NCI-H146 treated with DMSO at 0.1 percent for 48 hours (cell line): ENCODE results near the gene IBA57.
"Not testable (repeated sequence)": the region's sequence is repeated elsewhere in the genome, so short reads cannot be mapped to it uniquely, and the experiment has no call there.

Experiments
- DNase-seq: peaks from one replicate; lab custom pipeline; 2025; ENCODE audit not compliant: unreplicated experiment; lab: John Stamatoyannopoulos, UW

The IBA57 gene

DNA sequence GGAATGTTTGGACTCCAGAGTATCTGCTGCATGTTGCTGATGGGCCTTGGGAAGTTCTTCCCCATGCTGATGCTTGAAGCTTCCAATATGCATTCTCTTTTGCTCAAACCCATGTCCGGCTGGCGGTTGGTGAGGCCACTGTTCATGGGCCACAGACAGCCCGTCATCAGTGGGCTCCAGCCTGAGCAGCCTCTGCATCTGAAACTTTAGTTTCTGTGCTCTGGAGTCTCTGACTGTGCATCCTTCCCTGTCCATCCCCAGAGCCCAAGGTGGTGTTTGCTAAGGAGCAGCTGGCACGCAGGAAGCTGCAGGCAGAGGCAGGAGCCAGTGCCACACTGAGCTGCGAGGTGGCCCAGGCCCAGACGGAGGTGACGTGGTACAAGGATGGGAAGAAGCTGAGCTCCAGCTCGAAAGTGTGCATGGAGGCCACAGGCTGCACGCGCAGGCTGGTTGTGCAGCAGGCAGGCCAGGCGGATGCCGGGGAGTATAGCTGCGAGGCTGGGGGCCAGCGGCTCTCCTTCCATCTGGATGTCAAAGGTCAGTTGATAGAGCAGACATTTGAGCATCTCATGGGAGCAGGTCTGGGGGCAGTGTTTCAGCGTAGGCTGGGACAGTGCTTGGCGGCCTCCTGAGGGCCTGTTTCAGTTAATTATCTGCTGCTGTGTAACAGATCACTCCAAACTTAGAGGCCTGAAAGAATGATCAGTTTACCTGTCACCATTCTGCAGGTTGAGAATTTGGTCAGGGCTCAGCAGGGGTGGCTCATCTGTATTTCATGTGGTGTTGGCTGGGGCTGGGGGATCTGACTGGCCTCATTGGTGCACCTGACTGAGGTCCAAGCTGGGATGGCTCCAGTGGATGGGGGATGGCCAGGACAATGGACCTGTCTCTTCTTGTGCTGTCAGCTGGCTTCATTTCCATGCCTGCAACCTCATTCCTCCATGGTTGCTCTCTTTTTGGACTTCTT lies 58.9 kb downstream of the IBA57 start:
- no peak for DNase-seq

DNA sequence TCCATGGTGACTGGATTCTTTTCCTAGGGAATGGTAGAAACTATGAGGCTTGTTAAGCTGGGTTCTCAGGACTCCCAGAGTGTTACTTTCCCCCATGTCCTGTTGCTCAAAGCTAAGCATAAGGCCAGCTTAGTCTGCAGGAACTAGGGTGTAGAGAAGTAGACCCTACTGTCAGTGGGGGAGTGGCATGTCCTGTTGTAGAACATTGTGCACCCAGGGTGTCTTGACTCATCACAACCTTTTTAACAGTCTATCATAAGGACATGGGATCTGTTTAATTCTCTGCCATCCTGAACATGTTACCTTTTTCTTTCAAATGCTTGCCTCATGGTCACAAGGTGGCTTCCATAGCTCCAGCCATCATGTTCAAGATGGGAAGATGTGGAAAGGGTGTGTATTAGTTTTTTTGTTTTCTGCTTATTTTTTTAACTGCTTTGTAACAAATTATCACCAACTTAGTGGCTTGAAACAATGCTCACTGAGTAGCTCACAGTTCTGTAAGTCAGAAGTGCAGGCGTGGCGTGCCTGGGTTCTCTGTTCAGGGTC lies 59.6 kb downstream of the IBA57 start:
- no peak for DNase-seq

DNA sequence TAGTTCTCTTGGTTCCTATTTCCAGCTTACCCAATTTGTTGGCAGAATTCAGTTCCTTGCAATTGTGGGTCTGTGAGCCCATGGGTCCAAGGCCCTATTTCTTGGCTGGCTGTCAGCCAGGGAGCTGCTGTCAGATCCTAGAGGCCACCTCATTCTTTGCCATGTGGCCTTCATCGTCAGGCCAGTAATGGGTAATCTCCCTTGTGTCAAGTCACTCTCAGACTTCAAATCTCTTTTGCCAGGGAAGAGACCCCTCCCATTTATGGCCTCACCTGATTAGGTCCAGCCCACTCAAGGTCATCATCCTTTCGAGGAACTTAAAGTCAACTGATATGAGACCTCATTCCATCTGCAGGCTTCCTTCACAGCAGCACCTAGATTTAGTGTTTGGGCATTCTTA lies 60.1 kb downstream of the IBA57 start:
- DNase-seq: no peak

DNA sequence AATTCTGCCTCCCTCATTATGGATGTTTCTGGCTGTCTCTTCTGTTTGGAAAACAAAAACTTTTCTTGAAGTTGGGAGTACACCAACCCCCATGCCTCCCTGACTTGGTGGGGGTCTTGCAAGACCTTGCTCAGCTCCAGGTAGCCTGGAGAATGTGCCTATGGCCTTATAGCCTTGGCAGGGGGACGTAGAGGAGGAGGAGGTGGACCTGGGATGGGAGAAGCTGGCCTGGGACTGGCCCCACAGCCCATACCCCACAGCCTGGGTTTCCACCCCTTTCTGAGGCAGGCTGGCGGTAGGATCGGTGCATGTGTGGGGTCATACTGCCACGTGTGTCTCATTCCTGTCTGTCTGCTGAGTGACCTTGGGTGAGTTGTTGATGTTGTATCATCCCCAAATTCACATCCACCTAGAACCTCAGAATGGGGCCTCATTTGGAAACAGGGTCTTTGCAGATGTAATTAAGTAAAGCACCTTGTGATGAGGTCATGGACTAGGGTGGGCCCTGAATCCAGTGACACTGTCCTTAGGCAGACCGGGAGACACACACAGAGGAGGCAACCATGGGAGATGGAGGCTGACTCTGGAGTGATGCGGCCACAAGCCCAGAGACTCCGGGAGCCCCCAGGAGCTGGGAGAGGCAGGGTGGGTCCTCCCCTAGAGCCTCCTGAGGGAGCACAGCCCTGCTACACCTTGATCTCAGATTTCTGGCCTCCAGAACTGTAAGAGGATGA lies 60.7 kb downstream of the IBA57 start:
- DNase-seq: no peak

DNA sequence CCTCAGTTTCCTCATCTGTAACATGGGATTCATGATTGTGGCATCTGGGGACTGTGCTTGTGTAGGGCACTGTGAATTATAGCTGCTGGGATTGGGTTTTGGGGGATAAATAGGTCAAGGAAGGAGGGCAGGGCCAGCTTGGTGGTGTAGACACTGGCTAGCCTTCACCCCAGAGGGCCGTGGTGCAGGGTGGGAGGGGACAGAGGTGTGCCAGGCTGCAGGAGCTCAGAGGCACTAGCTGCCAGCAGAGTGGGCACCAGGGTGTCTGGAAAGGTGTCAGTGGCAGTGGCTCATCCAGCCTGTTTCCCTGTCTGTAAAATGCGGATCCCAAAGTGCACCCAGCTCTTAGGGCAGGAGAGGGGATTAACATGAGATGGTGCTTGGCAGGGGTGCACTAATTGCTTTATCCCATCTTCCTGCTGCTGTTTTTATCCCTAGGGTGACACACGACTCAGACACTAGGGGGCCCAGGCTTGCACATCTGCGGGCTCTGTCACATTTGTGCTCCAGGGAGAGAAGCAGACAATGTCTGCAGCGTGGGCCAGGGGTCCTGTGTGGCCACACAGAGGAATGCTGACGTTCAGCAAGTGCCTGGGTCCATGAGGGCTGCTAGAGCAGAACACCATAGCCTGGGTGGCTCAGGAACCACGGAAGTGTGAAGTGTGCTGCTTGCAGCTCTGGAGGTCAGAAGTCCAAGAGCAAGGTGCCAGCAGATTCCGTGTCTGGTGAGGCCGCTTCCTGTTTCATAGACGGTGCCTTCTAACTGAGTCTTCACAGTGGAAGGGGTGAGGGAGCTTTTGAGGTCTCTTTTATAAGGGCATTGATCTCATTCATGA lies 61.6 kb downstream of the IBA57 start:
- DNase-seq: no peak

DNA sequence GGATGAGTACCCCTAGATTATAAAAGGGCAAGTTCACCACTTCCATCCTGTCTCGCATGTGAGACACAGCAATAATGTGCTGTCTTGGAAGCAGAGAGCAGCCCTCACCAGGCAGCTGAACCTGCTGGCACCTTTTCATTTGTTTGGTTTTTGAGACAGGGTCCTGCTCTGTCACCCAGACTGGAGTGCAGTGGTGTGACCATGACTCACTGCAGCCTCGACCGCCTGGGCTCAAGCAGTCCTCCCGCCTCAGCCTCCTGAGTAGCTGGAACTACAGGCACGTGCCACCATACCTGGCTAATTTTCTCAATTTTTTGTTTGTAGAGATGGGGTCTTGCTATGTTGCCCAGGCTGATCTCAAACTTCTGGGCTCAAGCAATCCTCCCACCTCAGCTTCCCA lies 62.5 kb downstream of the IBA57 start:
- not testable (repeated sequence) for DNase-seq

DNA sequence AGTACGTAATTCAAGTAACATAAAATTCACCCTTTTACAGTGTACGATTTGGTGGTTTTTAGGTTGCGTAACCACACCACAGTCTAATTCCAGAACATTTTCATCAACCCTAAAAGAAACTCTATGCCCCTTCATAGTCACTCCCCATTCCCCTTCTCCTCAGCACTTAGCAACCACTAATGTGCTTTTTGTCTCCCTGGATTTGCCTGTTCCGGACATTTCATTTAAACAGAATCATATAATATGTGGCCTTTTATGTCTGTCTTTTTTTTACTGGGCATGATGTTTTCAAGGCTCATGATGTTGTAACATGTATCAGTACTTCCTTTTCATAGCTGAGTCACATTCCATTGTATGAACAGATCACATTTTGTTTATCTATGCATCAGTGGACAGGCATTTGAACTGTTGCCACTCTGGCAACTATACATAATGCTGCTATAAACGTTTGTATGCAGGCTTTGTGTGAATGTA lies 63.0 kb downstream of the IBA57 start:
- DNase-seq: no peak

DNA sequence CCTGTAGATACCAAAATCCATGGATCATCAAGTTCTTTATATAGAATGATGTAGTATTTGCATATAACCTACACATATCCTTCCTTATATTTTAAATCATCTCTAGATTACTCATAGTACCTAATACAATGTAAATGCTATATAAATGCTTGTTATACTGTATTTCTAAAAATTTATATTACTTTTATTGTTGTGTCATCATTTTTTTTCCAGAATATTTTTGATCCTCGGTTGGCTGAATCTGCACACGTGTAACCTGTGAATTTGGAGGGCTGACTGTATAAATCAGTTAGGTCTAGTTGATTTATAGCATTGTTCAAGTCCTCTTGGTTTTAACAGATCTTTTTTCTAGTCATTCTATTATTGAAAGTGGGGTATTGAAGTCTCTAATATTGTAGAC lies 65.6 kb downstream of the IBA57 start:
- DNase-seq: no peak
